GM12878 (cell line): Measurements from ENCODE around the gene NECTIN1. TPM values are rescaled to one million over a fixed set of nuclear protein-coding genes. Genes with fewer than 3 reads are reported as not detected.

ENCODE experiments used
- ATAC-seq: fragments of 200-7000 bp; cut with Tn5 transposase; 3 replicates; pipeline ENCODE4 v1.9.1; 2020; ENCODE audit warnings: mild to moderate bottlenecking, moderate library complexity
- BruUV-seq: library from RNA; stranded (reverse); fragments of 400-500 nt; replicated peaks from 2 replicates; lab custom pipeline; 2021; lab: Mats Ljungman, UMichigan
- CTCF ChIA-PET: fragments of 300-600 bp; sonication (Branson Sonifier 250); formaldehyde crosslinking; extraction: SDS; loops from one replicate; lab custom pipeline; 2021; ENCODE audit warnings: inconsistent platforms; lab: Yijun Ruan, JAX
- POLR2A ChIA-PET: fragments of 350-600 bp; formaldehyde crosslinking; extraction: SDS; loops from one replicate; lab custom pipeline; 2021; ENCODE audit warnings: inconsistent platforms; lab: Charles Lee
- RAD21 ChIA-PET: fragments of 300-600 bp; sonication (Branson Sonifier 250); formaldehyde crosslinking; loops from one replicate; lab custom pipeline; 2023; ENCODE audit warnings: antibody characterized with exemption; ENCODE audit not compliant: unreplicated experiment; lab: Charles Lee
- SMC1A ChIA-PET: fragments of 300-600 bp; sonication (Branson Sonifier 250); formaldehyde crosslinking; loops from one replicate; lab custom pipeline; 2023; ENCODE audit not compliant: unreplicated experiment, uncharacterized antibody; lab: Charles Lee
- DNase-seq: peaks from one replicate; pipeline ENCODE4 v3.0.0-alpha.2; 2011; ENCODE audit warnings: low read depth, low spot score
- FAIRE-seq: peaks from 3 replicates; lab custom pipeline; 2011; peaks lifted over from hg19 to GRCh38; lab: Jason Lieb, UNC
- H2AFZ ChIP-seq: 2 replicates; pipeline ENCODE4 v1.6.0; 2011; ENCODE audit warnings: low read depth, low read length, control low read depth; ENCODE audit not compliant: control insufficient read depth
- H3K27ac ChIP-seq: 2 replicates; pipeline ENCODE4 v1.5.1; 2011; ENCODE audit warnings: control low read depth; ENCODE audit not compliant: control insufficient read depth, insufficient read depth
- H3K27me3 ChIP-seq, 2 experiments: replicated peaks in 1 of 2; 2 replicates each; pipeline versions ENCODE4 v1.6.0 to v1.6.1; 2011; ENCODE audit warnings: low read length in 1 of 2; ENCODE audit not compliant: control insufficient read depth in 2 of 2, insufficient read depth in 2 of 2
- H3K36me3 ChIP-seq, 2 experiments: 2 replicates each; pipeline ENCODE4 v1.5.1; 2011; ENCODE audit warnings: low read length in 1 of 2; ENCODE audit not compliant: control insufficient read depth in 2 of 2, insufficient read depth in 2 of 2
- H3K4me1 ChIP-seq: 2 replicates; pipeline ENCODE4 v1.6.1; 2011; ENCODE audit warnings: mild to moderate bottlenecking, low read length, moderate library complexity, mixed read lengths; ENCODE audit not compliant: control insufficient read depth, insufficient read depth
- H3K4me2 ChIP-seq: 2 replicates; pipeline ENCODE4 v1.6.0; 2011; ENCODE audit warnings: control low read depth; ENCODE audit not compliant: control insufficient read depth, insufficient read depth
- H3K4me3 ChIP-seq: fragments of 200-600 bp; sonication (generic); 2 replicates; pipeline ENCODE4 v1.5.1; 2016
- H3K79me2 ChIP-seq: 2 replicates; pipeline ENCODE4 v1.6.0; 2011; ENCODE audit warnings: low read length; ENCODE audit not compliant: control insufficient read depth, insufficient read depth
- H3K9ac ChIP-seq: 2 replicates; pipeline ENCODE4 v1.8.0; 2011; ENCODE audit warnings: low read length, control low read depth, mixed read lengths; ENCODE audit not compliant: control insufficient read depth, insufficient read depth
- H3K9me3 ChIP-seq: replicated peaks from 3 replicates; pipeline ENCODE4 v1.5.1; 2011; ENCODE audit warnings: mild to moderate bottlenecking, low read length; ENCODE audit not compliant: control insufficient read depth, insufficient read depth
- H4K20me1 ChIP-seq: 2 replicates; pipeline ENCODE4 v1.6.0; 2011; ENCODE audit not compliant: control insufficient read depth, insufficient read depth
- DPF2 ChIP-seq: fragments of 450-650 bp; IDR thresholded peaks from 2 replicates; pipeline ENCODE4 v1.6.1; 2017; ENCODE audit warnings: mild to moderate bottlenecking
- GABPA ChIP-seq: IDR thresholded peaks from 2 replicates; pipeline ENCODE4 v1.6.1; 2014; ENCODE audit warnings: antibody characterized with exemption, low read depth, mild to moderate bottlenecking, inconsistent platforms
- GATAD2B ChIP-seq: fragments of 450-650 bp; conservative IDR thresholded peaks from 2 replicates; pipeline ENCODE4 v1.6.1; 2017; ENCODE audit warnings: low read depth, mild to moderate bottlenecking, moderate library complexity
- HDAC2 ChIP-seq: fragments of 200-600 bp; sonication (generic); IDR thresholded peaks from 2 replicates; pipeline ENCODE4 v1.6.1; 2017
- MTA2 ChIP-seq: fragments of 450-650 bp; IDR thresholded peaks from 2 replicates; pipeline ENCODE4 v1.6.1; 2016; ENCODE audit warnings: low read depth, mild to moderate bottlenecking, moderate library complexity
- NR2C2 ChIP-seq: IDR thresholded peaks from 2 replicates; pipeline ENCODE4 v1.6.1; 2011; ENCODE audit warnings: borderline replicate concordance, low read depth; ENCODE audit not compliant: control insufficient read depth, insufficient read length
- PBX3 ChIP-seq: IDR thresholded peaks from 2 replicates; pipeline ENCODE4 v1.6.1; 2011; ENCODE audit warnings: mild to moderate bottlenecking, low read depth, low read length, moderate library complexity; ENCODE audit not compliant: insufficient replicate concordance
- RELA ChIP-seq: fragments of 450-650 bp; IDR thresholded peaks from 2 replicates; pipeline ENCODE4 v1.8.0; 2014; ENCODE audit warnings: borderline replicate concordance; ENCODE audit not compliant: partially characterized antibody
- TCF3 ChIP-seq: IDR thresholded peaks from 2 replicates; pipeline ENCODE4 v1.6.1; 2012; ENCODE audit warnings: low read depth, mild to moderate bottlenecking, low read length, borderline replicate concordance; ENCODE audit not compliant: insufficient read depth
- ZBTB4 ChIP-seq: fragments of 450-650 bp; formaldehyde crosslinking; IDR thresholded peaks from 2 replicates; pipeline ENCODE4 v1.4.0; 2022; ENCODE audit warnings: mild to moderate bottlenecking, moderate library complexity
- WGBS: methylation state at CpG from one replicate; pipeline ENCODE4 v1.1.6; 2016; ENCODE audit warnings: low lambda C conversion rate; ENCODE audit not compliant: insufficient replicate concordance, insufficient coverage; ENCODE audit errors: missing lambda C conversion rate; 5-methylcytosine and 5-hydroxymethylcytosine counted together
- in situ Hi-C: fragments of 300-500 bp; cut with MboI; formaldehyde crosslinking; loops from 9 replicates; pipeline ENCODE4 v1.14.3; 2018; ENCODE audit warnings: mixed read lengths
- intact Hi-C: fragments of 100-400 bp; cut with micrococcal nuclease; formaldehyde crosslinking; loops from one replicate; pipeline ENCODE4 v1.14.2; 2022; ENCODE audit not compliant: unreplicated experiment
- polyA plus RNA-seq, 11 experiments: library from polyadenylated mRNA; depleted of rRNA in 4 of 11; unstranded in 6 of 11; stranded (reverse) in 5 of 11; fragments of >200 nt; fragmentation: Nextera tagmentation in 4 of 11; fragmentation: Illumina TruSeq in 1 of 11; extraction: Ambion mirVana in 4 of 11; extraction: Trizol in 1 of 11; gene quantifications; 1 replicate in 1 of 11; 2 replicates in 10 of 11; pipeline versions ENCODE4 v1.2.1 to v1.2.3, GENCODE V29; 2011 to 2016; ENCODE audit warnings: inconsistent platforms in 2 of 11, missing spikeins in 2 of 11, low read depth in 1 of 11
- total RNA-seq, 4 experiments: library from RNA; depleted of rRNA in 3 of 4; stranded (reverse); fragments of >200 nt in 3 of 4; fragmentation: Illumina TruSeq in 1 of 4; extraction: Trizol in 1 of 4; gene quantifications; 2 replicates each; pipeline versions ENCODE4 v1.2.1 to v1.2.3, GENCODE V29; 2013 to 2021

The NECTIN1 gene
- total and polyA plus RNA-seq, 10 of the 15 experiments (the other 5 are each of a cell fraction or from before 2014, with no cell fraction given) = 0.97 to 9.2 (median 2.3) TPM

GRCh38 chr11:119716582-119717498 lies 12.2 kb downstream of the NECTIN1 start:
- Histone ChIP-seq H3K4me1 (peaks cover 4% of the 10 kb centered on the region; the same call in 1 of the 2 replicates), H3K79me2 (no peaks in the 10 kb centered on the region; the same call in 1 of the 2 replicates), H3K27ac (no peak overlapping the region), H3K36me3 (no peaks in the 10 kb centered on the region; a peak in 2 of 4 replicates), H3K4me2 (no peak overlapping the region), H3K4me3 (no peak overlapping the region), H3K9me3 (no peaks in the 10 kb centered on the region), H2AFZ (no peak overlapping the region), H4K20me1 (no peaks in the 10 kb centered on the region), H3K9ac (no peak overlapping the region), H3K27me3 (no peaks in the 10 kb centered on the region)
- ATAC-seq (no peak), DNase-seq (no peak), FAIRE-seq (no peak)
- intact Hi-C loops (no loop called here), in situ Hi-C loops (no loop called here)
- POLR2A ChIA-PET = no interaction called here
- RAD21 ChIA-PET = no interaction called here
- no TSS peak for BruUV-seq
- TF ChIP-seq PBX3 = no peak
- no peak for TF ChIP-seq NR2C2
- TF ChIP-seq MTA2 = no peak
- TF ChIP-seq HDAC2 = no peak
- TF ChIP-seq RELA = no peak
- no peak for TF ChIP-seq TCF3
- no peak for TF ChIP-seq GABPA
- no peak for TF ChIP-seq GATAD2B
- TF ChIP-seq DPF2 = no peak
- TF ChIP-seq ZBTB4 (CRISPR knock-in tag) = no peak
- SMC1A ChIA-PET = no interaction called here
- CTCF ChIA-PET = no interaction called here
- WGBS = 75% methylated on average over 30 of the region's 30 CpGs
